Tibial nerve (tissue), 4 donors: ENCODE data around the gene WDR3. TPM values are rescaled to one million over a fixed set of nuclear protein-coding genes. Genes with fewer than 3 reads are reported as not detected.

Experiments
- DNase-seq, 2 donors: peaks; one replicate each; pipeline ENCODE4 v3.0.0-alpha.2; 2019; ENCODE audit warnings: low spot score in 2 of 2
- H3K27ac ChIP-seq, 4 donors: fragments of 200-600 bp; sonication (generic) in 3 of 4; one replicate each; pipeline ENCODE4 v1.5.1; 2017 to 2019; ENCODE audit warnings: mild to moderate bottlenecking in 1 of 4
- H3K27me3 ChIP-seq, 2 donors: fragments of 200-600 bp; sonication (generic) in 1 of 2; one replicate each; pipeline versions ENCODE4 v1.5.1 to v1.6.0; 2017 to 2019
- H3K36me3 ChIP-seq, 3 donors: fragments of 200-600 bp; sonication (generic); one replicate each; pipeline ENCODE4 v1.5.1; 2018 to 2019
- H3K4me1 ChIP-seq, 4 donors: fragments of 200-600 bp; sonication (generic) in 3 of 4; one replicate each; pipeline ENCODE4 v1.5.1; 2017 to 2019
- H3K4me3 ChIP-seq, 4 donors: fragments of 200-600 bp; sonication (generic) in 3 of 4; one replicate each; pipeline ENCODE4 v1.5.1; 2017 to 2019; ENCODE audit warnings: mild to moderate bottlenecking in 1 of 4, moderate library complexity in 1 of 4
- H3K9me3 ChIP-seq, 4 donors: fragments of 200-600 bp; sonication (generic) in 3 of 4; one replicate each; pipeline ENCODE4 v1.5.1; 2017 to 2019
- CTCF ChIP-seq, 5 experiments: fragments of 200-600 bp in 3 of 5; fragments of 450-650 bp in 2 of 5; sonication (generic) in 3 of 5; IDR thresholded peaks; one replicate each; pipeline ENCODE4 v1.5.1; 2016 to 2019; ENCODE audit warnings: antibody characterized with exemption in 5 of 5, mild to moderate bottlenecking in 3 of 5, moderate library complexity in 2 of 5
- EP300 ChIP-seq, 2 donors: sonication (generic); formaldehyde crosslinking; IDR thresholded peaks; one replicate each; pipeline ENCODE4 v1.6.1; 2017; ENCODE audit warnings: antibody characterized with exemption in 2 of 2, mild to moderate bottlenecking in 1 of 2
- POLR2A ChIP-seq, 2 donors: fragments of 450-650 bp; IDR thresholded peaks; one replicate each; pipeline ENCODE4 v1.6.1; 2017; ENCODE audit warnings: antibody characterized with exemption in 2 of 2, mild to moderate bottlenecking in 2 of 2, moderate library complexity in 2 of 2
- WGBS, 2 donors: methylation state at CpG; one replicate each; pipeline ENCODE4 v1.1.5; 2018; 5-methylcytosine and 5-hydroxymethylcytosine counted together
- total RNA-seq, 4 donors: library from RNA; depleted of rRNA; stranded (reverse); fragments of >200 nt; gene quantifications; one replicate each; pipeline ENCODE4 v1.1.0, GENCODE V29; 2016

Gene WDR3
- total RNA-seq, 4 donors from 2014 or later = 7.2 to 10.5 (median 7.7) TPM

GRCh38 chr1:117976381-117976780 is 46.8 kb downstream of the WDR3 start:
- Histone ChIP-seq H3K27me3 (no peaks in the 10 kb centered on the region), H3K4me3 (no peak overlapping the region), H3K9me3 (no peaks in the 10 kb centered on the region), H3K36me3 (no peaks in the 10 kb centered on the region), H3K27ac (no peak overlapping the region), H3K4me1 (no peaks in the 10 kb centered on the region)
- DNase-seq = no peak
- TF ChIP-seq CTCF (IDR thresholded peaks at IDR 0.05) = no peak
- no peak for TF ChIP-seq EP300 (IDR thresholded peaks at IDR 0.05)
- no peak for TF ChIP-seq POLR2A (IDR thresholded peaks at IDR 0.05)
- 75 to 82% methylated on average over 3 of the region's 3 CpGs for WGBS, 2 donors

GRCh38 chr1:117981455-117982192 is 52.1 kb downstream of the WDR3 start:
- Histone ChIP-seq H3K9me3 (no peaks in the 10 kb centered on the region), H3K27me3 (no peaks in the 10 kb centered on the region), H3K36me3 (no peaks in the 10 kb centered on the region), H3K27ac (no peak overlapping the region), H3K4me3 (no peak overlapping the region), H3K4me1 (no peaks in the 10 kb centered on the region)
- 82 to 94% methylated on average over 5 of the region's 5 CpGs for WGBS, 2 donors
- DNase-seq = no peak
- TF ChIP-seq CTCF (IDR thresholded peaks at IDR 0.05) (no peak), POLR2A (IDR thresholded peaks at IDR 0.05) (no peak), EP300 (IDR thresholded peaks at IDR 0.05) (no peak)

- no peaks in the 10 kb centered on the region for H3K4me1 ChIP-seq
- no peaks in the 10 kb centered on the region for H3K9me3 ChIP-seq
- H3K27me3 ChIP-seq = no peaks in the 10 kb centered on the region
- H3K27ac ChIP-seq = no peak overlapping the region
- H3K4me3 ChIP-seq = no peak overlapping the region
- no peak for DNase-seq
- 82 to 88% methylated on average over 1 of the region's 1 CpG for WGBS, 2 donors
- H3K36me3 ChIP-seq = no peaks in the 10 kb centered on the region
- no peak for TF ChIP-seq EP300 (IDR thresholded peaks at IDR 0.05)
- TF ChIP-seq POLR2A (IDR thresholded peaks at IDR 0.05) = no peak
- no peak for TF ChIP-seq CTCF (IDR thresholded peaks at IDR 0.05)
These were observed 55.7 kb downstream of the WDR3 start for GRCh38 chr1:117985239-117985638.

- no peaks in the 10 kb centered on the region for H3K9me3 ChIP-seq
- H3K27ac ChIP-seq = no peak overlapping the region
- 74 to 88% methylated on average over 3 of the region's 3 CpGs for WGBS, 2 donors
- no peaks in the 10 kb centered on the region for H3K36me3 ChIP-seq
- no peak for DNase-seq
- no peaks in the 10 kb centered on the region for H3K27me3 ChIP-seq
- TF ChIP-seq POLR2A (IDR thresholded peaks at IDR 0.05) = no peak
- TF ChIP-seq CTCF (IDR thresholded peaks at IDR 0.05) = no peak
- TF ChIP-seq EP300 (IDR thresholded peaks at IDR 0.05) = no peak
- H3K4me1 ChIP-seq = no peaks in the 10 kb centered on the region
- H3K4me3 ChIP-seq = no peak overlapping the region
These were observed 56.4 kb downstream of the WDR3 start for GRCh38 chr1:117985973-117986372.

GRCh38 chr1:118004312-118004711 is 74.8 kb downstream of the WDR3 start:
- Histone ChIP-seq H3K4me3 (no peak overlapping the region), H3K9me3 (peaks cover 0 to 3% (median 0%) of the 10 kb centered on the region in 4 donors), H3K27ac (no peak overlapping the region), H3K4me1 (no peaks in the 10 kb centered on the region), H3K36me3 (no peaks in the 10 kb centered on the region), H3K27me3 (no peaks in the 10 kb centered on the region)
- no peak for DNase-seq
- TF ChIP-seq EP300 (IDR thresholded peaks at IDR 0.05) (no peak), POLR2A (IDR thresholded peaks at IDR 0.05) (no peak), CTCF (IDR thresholded peaks at IDR 0.05) (no peak)
- 78 to 92% methylated on average over 5 of the region's 5 CpGs for WGBS, 2 donors
